ENCODE data around the gene FOSL1. TPM values are rescaled to one million over a fixed set of nuclear protein-coding genes. Genes with fewer than 3 reads are reported as not detected.

The FOSL1 gene
- total and polyA plus RNA-seq, 2 of the 13 experiments (the other 11 are each of a cell fraction or from before 2014, with no cell fraction given), result 4.0 to 4.1 TPM

DNA sequence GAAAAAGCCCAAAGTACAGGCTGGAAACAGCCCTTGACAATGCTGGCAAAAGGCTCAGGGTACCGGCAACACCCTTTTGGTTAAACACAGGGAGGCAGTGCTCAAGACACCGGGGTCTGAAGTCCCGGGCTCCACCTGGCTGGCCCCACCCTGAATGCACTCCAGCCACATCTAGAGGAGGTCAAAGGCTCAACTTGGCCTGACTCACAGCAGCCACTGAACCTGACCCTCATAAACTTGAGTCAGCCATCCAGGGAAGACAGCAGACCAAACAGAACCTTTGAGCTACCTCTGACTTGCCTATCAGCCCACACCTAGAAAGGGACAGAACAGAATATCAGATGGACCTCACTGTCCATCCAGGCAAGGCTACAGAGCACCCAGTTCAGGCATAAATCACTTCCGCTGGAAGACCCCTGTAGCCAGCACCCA lies 46.0 kb downstream of the FOSL1 start (continued):
- TF ChIP-seq ZNF691 (CRISPR knock-in tag; IDR thresholded peaks at IDR 0.05; ENCODE audit: borderline replicate concordance, low read depth) (0 out of 2 replicates have a peak, but pooled peaks have one; percentile 32), HNF4A (CRISPR knock-in tag; IDR thresholded peaks at IDR 0.05) (peak; percentile 85), GPN1 (CRISPR knock-in tag; IDR thresholded peaks at IDR 0.05; ENCODE audit: borderline replicate concordance) (no peak), JUND (CRISPR knock-in tag; IDR thresholded peaks at IDR 0.05) (no peak), ZNF574 (CRISPR knock-in tag; IDR thresholded peaks at IDR 0.05) (peak; percentile 53; the same call in 1 of the 2 replicates), SMARCC2 (IDR thresholded peaks at IDR 0.05) (no peak)
- TF ChIP-seq, protein P1, sequence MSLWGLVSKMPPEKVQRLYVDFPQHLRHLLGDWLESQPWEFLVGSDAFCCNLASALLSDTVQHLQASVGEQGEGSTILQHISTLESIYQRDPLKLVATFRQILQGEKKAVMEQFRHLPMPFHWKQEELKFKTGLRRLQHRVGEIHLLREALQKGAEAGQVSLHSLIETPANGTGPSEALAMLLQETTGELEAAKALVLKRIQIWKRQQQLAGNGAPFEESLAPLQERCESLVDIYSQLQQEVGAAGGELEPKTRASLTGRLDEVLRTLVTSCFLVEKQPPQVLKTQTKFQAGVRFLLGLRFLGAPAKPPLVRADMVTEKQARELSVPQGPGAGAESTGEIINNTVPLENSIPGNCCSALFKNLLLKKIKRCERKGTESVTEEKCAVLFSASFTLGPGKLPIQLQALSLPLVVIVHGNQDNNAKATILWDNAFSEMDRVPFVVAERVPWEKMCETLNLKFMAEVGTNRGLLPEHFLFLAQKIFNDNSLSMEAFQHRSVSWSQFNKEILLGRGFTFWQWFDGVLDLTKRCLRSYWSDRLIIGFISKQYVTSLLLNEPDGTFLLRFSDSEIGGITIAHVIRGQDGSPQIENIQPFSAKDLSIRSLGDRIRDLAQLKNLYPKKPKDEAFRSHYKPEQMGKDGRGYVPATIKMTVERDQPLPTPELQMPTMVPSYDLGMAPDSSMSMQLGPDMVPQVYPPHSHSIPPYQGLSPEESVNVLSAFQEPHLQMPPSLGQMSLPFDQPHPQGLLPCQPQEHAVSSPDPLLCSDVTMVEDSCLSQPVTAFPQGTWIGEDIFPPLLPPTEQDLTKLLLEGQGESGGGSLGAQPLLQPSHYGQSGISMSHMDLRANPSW (CRISPR knock-in tag; IDR thresholded peaks at IDR 0.05; ENCODE audit: borderline replicate concordance), result no peak
